H54 (cell line): ENCODE data around the gene ZNF333.
"Not testable (repeated sequence)": the region's sequence is repeated elsewhere in the genome, so short reads cannot be mapped to it uniquely, and the experiment has no call there.

Source experiments
- DNase-seq: peaks from one replicate; pipeline ENCODE4 v3.0.0; 2011; ENCODE audit warnings: low spot score, mixed read lengths; ENCODE audit not compliant: insufficient read length
- FAIRE-seq: peaks from 3 replicates; lab custom pipeline; 2011; peaks lifted over from hg19 to GRCh38; lab: Jason Lieb, UNC
- POLR2A ChIP-seq: IDR thresholded peaks from 2 replicates; pipeline ENCODE4 v1.6.1; 2011; ENCODE audit warnings: low read depth, mild to moderate bottlenecking, low read length

The ZNF333 gene

DNA sequence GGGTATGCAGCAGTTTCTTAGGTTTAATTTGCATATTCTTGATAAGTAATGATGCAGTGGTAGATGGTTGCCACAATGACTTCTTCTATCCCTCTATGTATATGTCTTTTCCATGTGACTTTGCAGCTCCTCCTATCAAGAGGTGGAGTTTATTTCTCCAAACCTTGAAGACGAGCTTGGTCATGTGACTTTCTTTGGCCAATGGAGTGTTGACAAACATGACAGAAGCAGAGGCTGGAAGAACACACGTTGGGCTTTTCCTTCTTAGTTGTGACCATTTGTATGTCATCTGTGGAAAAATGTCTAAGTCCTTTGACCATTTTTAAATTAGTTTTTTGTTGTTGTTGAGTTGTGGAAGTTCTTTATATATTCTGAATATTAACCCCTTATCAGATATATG lies 32.3 kb downstream of the ZNF333 start:
- no peak for DNase-seq
- TF ChIP-seq POLR2A, result no peak
- no peak for FAIRE-seq

DNA sequence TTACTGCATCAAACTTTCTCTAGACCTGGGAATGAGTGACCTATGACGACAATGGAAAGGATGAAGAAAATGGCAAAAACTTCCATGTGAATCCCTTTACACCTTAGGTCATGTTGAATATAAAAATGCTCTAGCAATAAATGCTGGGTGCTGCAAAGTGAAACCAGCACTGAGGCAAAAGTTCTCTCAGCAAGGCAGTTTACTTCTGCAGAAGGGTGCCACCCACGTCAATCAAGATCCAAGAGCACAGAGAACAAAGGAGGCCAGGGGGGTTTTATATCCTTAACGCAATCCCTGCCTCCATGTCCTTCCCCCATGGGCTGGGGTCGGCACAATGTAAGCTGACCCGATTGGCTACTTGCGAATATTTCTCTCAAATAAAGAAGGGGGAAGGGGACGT lies 38.7 kb downstream of the ZNF333 start:
- TF ChIP-seq POLR2A, result no peak
- no peak for DNase-seq
- FAIRE-seq, result no peak

DNA sequence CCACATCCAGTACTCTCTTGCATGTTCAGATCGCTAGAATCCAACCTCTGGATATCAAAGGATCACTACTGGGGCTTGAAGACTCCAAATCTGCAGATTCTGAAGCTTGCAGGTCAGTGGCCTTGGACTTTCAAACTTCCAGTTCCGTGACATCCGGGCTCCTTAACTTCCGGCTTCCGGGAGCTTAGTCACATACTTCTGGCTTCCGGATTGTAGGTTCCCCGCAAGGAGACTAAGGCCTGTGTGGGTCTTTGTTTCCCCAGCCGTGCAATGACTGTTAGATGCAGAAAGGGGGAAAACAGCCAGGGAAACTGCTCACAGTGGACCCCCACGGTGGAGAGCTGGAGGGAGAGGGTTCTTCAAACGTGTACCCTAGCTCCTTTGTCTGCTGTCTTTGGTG lies 41.4 kb downstream of the ZNF333 start:
- no peak for TF ChIP-seq POLR2A
- FAIRE-seq, result no peak
- peak; percentile 23 for DNase-seq

DNA sequence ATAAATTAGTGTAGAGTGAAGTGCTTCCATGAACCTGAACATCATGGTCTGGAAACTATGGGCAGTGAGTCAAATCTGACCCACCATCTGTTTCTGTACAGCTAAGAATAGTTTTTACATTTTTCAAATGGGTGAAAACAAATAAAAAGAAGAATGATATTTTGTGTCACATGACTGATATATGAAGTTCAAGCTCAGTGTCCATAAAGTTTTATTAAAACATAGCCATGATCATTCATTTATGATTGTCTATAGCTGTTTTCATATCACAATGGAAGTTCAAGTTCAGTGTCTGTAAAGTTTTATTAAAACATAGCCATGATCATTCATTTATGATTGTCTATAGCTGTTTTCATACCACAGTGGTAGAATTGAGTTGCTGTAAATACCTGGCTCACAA lies 42.7 kb downstream of the ZNF333 start:
- DNase-seq (no peak), FAIRE-seq (no peak)
- no peak for TF ChIP-seq POLR2A

DNA sequence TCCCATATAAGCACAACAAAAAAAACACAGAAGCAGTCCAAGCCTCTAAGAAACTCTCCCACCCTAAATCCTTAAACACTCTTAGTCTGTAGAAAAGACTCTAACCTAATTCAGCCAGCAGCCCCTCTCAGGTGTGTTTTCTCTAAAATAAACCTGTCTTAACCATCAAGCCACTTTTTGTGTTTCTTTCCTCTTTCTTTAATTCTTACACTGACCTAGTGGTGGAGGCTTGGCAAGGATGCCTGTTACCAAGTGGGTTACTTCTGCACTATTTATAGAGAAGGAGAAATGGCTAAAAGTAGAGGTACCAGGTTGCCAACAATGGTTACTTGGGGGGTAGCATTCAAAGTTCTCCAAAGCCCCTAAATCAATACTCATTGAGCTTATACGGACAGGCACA lies 43.7 kb downstream of the ZNF333 start:
- DNase-seq (no peak), FAIRE-seq (no peak)
- TF ChIP-seq POLR2A, result no peak

DNA sequence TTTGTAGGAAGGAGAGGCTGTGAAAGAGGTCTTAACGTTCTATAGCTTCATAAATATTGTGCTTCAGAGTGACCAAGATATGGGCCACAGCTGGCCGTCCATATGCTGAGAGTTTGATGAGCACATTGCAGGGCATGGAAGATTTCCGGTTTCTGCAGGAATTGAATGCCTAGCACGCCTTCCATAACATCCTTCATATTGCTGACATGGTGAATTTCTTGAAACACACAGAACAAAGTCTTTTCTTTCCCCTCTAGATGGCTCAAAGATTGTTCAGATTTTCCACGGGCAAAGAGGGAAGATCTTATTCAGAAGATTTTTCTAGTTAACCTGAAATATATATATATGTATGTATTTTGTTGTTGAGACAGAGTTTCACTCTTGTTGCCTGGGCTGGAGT lies 46.1 kb downstream of the ZNF333 start:
- FAIRE-seq (no peak), DNase-seq (no peak)
- TF ChIP-seq POLR2A, result no peak

DNA sequence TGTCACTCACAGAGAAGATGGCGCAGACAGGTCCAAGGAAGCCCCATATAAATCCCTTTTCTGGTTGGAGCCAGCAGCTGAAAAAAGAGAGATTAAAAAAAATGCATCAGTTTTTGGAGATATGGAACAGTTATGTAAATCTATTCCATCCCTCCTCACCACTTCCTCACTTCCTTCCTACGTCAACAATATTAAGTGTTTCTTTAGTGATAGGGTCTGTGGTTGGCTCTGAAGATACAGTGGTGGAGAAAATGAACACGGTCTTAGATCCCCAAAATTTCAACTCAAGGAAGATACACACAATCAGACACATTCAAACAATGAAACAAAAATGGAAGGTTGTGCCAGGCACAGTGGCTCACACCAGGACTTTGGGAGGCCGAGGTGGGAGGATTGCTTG lies 57.0 kb downstream of the ZNF333 start:
- DNase-seq (no peak), FAIRE-seq (no peak)
- no peak for TF ChIP-seq POLR2A

DNA sequence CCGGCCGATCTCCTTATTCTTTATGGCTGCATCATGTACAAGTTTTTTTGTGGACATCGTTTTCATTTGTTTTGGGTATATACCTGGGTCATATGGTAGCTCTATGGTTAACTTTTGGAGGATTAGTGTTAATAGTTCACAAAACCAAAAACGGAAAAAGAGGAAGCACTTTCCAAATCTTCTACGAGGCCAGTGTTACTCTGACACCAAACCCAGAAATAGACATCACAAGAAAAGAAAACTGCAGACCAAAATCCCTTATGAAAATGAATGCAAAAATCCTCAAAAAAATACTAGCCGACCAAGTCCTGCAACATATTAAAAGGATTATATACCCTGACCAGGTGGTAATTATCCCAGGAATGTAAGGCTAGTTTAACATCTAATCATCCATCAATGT lies 58.8 kb downstream of the ZNF333 start:
- TF ChIP-seq POLR2A, result no peak
- no peak for DNase-seq
- no peak for FAIRE-seq

DNA sequence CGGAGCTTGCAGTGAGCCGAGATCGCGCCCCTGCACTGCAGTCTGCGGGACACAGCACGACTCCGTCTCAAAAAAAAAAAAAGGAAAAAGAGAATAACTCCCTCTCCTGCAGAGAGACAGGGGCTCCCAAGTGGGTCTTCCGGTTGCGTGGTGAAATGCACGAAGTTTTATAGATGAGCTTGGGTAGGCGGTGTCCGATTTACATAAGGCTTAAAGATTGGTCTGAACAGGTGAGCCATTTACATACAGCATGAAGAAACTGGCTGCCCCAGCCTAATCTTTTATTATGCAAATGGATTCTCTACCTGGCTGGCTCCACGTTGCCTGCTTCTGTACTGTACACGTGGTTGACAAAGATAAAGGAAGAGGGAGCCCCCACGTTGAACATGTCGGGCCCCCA lies 69.0 kb downstream of the ZNF333 start:
- FAIRE-seq (no peak), DNase-seq (no peak)
- no peak for TF ChIP-seq POLR2A

DNA sequence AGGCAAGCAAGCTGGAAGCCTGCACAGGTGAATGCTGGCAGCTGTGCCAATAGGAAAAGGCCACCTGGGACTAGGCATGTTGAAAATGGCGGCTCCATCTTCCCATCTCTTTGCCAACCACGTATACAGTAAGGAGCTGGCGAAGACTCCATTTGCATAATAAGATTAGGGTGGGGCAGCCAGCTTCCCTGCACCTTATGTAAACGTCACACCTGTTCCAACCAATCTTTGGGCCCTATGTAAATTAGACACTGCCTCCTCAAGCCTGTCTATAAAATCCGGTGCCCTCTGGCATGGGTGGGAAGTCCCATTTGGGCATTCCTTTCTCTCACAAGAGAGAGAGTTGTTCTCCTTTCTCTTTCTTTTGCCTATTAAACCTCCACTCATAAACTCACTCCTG lies 71.8 kb downstream of the ZNF333 start:
- no peak for DNase-seq
- no peak for FAIRE-seq
- no peak for TF ChIP-seq POLR2A

DNA sequence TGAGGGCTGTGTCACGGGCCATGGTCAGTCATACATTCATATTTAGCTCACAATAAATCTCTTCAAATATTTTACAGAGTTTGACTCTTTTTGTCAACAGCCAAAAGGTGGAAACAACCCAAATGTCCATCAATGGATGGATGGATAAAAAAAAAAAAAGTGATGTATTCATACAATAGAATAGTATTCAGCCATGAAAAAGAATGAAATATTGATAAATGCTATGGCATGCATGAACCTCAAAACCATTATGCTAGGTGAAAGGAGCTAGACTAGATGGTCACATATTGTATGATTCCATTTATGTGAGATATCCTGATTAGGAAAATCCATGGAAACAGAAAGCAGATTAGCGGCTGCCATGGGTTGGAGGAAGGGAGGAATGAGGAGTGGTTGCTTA lies 72.3 kb downstream of the ZNF333 start:
- FAIRE-seq (no peak), DNase-seq (no peak)
- no peak for TF ChIP-seq POLR2A

DNA sequence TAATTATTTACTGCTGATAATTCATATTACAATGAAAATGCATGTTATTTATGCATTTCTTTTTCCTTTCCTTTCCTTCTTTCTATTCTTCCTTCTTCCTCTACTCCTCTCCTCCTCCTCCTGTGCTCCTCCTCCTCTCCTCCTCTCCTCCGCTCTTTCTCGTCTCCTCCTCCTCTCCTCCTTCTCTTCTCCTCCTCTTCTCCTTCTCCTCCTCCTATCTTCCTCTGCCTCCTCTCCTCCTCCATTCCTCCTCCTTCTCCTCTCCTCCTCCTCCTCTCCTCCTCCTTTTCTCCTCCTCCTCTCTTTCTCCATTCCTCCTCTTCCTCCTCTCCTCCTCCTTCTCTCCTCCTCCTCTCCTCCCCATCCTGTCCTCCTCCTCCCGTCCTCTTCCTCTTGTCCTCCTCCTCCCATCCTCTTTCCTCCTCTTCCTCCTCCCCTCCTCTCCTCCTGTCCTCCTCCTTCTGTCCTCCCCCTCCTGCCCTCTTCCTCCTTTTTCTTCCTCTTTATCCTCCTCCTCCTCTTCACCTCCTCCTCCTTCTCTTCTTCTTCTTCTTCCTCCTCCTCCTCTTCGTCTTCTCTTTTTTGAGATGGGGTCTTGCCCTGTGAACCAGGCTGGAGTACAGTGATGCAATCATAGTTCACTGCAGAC lies 73.8 kb downstream of the ZNF333 start:
- no peak for DNase-seq
- FAIRE-seq, result no peak
- no peak for TF ChIP-seq POLR2A

DNA sequence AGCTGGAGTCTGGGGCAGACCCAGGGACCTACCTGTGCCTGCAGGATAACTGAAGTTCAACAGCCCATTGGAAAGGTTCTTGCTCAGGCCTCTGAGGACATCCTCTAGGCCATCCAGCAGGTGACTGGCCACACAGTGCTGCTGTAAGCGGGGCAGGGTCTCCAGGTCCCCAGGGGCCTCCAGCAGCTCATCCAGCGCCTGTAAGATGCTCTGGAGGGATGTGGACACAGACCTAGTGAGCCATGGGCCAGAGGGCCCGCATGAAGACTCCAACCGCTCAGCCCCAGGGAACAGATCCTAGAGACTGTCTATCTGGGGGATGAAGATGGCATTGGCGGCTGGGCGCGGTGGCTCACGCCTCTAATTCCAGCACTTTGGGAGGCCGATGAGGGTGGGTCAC lies 74.6 kb downstream of the ZNF333 start:
- TF ChIP-seq POLR2A, result no peak
- FAIRE-seq (no peak), DNase-seq (no peak)

DNA sequence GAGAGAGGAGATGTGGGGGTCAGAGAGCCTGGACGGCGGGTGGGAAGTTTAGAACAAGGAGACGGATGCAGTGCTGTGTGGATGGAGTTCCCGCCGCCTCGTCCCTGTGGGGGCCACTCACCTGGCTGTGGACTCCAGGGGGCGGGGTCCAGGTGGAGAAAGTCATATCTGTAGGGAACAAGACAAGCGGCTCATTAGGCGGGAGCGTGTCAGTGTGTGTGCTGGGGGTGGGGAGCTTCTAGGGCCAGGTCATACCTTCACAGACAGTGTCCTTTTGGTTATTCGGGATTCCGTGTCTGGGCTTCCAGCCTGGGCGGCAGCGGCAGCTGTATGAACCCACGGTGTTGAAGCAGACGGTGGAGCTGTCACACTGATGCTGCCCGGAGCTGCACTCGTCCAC lies 75.6 kb downstream of the ZNF333 start:
- DNase-seq, FAIRE-seq: not testable (repeated sequence)

DNA sequence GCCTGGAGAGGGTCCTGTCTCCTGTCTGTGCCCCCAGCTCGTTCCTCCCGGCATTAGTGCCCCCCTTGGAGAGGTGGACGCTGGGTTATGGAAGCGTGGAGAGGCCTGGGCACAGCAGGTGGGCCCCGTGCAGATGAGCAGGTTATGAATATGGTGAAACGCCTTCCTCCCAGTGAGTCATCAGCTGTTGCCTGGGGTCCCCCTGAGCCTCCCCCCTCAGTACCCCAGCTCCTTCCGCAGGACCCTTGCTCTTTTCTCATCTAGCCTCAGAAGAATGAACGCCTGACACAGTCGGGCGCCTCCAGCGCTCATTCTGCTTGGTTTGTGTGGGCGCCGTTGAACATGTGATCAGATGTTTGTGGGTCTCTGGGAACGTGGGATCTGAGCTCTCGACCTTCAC lies 76.0 kb downstream of the ZNF333 start:
- not testable (repeated sequence) for DNase-seq, FAIRE-seq
